Psoas muscle (tissue), 8 donors: ENCODE measurements around the gene PHF3. TPM values are rescaled to one million over a fixed set of nuclear protein-coding genes. Genes with fewer than 3 reads are reported as not detected.

ENCODE experiments used
- ATAC-seq, 4 donors: fragments of 200-7000 bp; cut with Tn5 transposase; one replicate each; pipeline ENCODE4 v1.9.1; 2020; ENCODE audit warnings: moderate library complexity in 3 of 4, mild to moderate bottlenecking in 2 of 4
- DNase-seq, 2 donors: peaks; one replicate each; pipeline ENCODE4 v3.0.0-alpha.2; 2020
- H3K27ac ChIP-seq: fragments of 200-600 bp; one replicate; pipeline ENCODE4 v1.8.0; 2022
- H3K27me3 ChIP-seq, 3 donors: fragments of 200-600 bp in 1 of 3; one replicate each; pipeline versions ENCODE4 v1.6.1 to v1.8.0; 2013 to 2022; ENCODE audit warnings: low read length in 2 of 3, mild to moderate bottlenecking in 2 of 3, moderate library complexity in 1 of 3; ENCODE audit not compliant: insufficient read depth in 3 of 3
- H3K36me3 ChIP-seq, 2 donors: fragments of 200-600 bp in 1 of 2; one replicate each; pipeline versions ENCODE4 v1.6.1 to v1.8.0; 2013 to 2022; ENCODE audit warnings: low read depth in 1 of 2, mild to moderate bottlenecking in 1 of 2, moderate library complexity in 1 of 2; ENCODE audit not compliant: insufficient read depth in 1 of 2
- H3K4me1 ChIP-seq: fragments of 200-600 bp; one replicate; pipeline ENCODE4 v1.8.0; 2022
- H3K4me3 ChIP-seq: fragments of 200-600 bp; one replicate; pipeline ENCODE4 v1.8.0; 2022; ENCODE audit warnings: mild to moderate bottlenecking
- H3K9me3 ChIP-seq: fragments of 200-600 bp; one replicate; pipeline ENCODE4 v1.8.0; 2022
- whole genome bisulfite sequencing, 3 donors: extraction: QIAGEN DNeasy Blood & Tissue Kit; methylation state at CpG; one replicate each; pipeline versions ENCODE4 v1.1.6 to v1.1.7; 2013; 5-methylcytosine and 5-hydroxymethylcytosine counted together
- intact Hi-C, 2 donors: fragments of 100-400 bp; cut with DNase I; formaldehyde crosslinking; loops; one replicate each; pipeline versions ENCODE4 v1.11.0 to v1.14.2; 2022
- polyA plus RNA-seq, 3 donors: library from polyadenylated mRNA; stranded (reverse); fragments of 200-250 nt; gene quantifications; one replicate each; pipeline ENCODE4 v1.2.3, GENCODE V29; 2013
- total RNA-seq, 4 donors: library from RNA; stranded (reverse); fragmentation: NEBNext Ultra II Directional in 2 of 4; extraction: Animal tissue kit (Norgen Biotek cat#: 25700) in 2 of 4; gene quantifications; one replicate each; pipeline versions ENCODE4 v1.2.1 to v1.2.4, GENCODE V29; 2021 to 2023
- TF ChIP-seq, protein P1 (sequence below): fragments of 200-600 bp; IDR thresholded peaks from one replicate; pipeline ENCODE4 v1.8.0; 2022; ENCODE audit warnings: antibody characterized with exemption
- donor health status: healthy with polysubstance abuse.
- donor health status: DM: no; HTN: no; CAD: no; lungs with moderate emphysema.
- donor health status: Bipolar disorder and iron deficiency.
- donor health status: healthy.
- donor health status: DM: yes; HTN: yes; CAD: no.
- donor health status: DM: no; HTN: no; CAD: no.
- donor health status: DM: no; HTN: no; CAD: no.
- donor health status: DM: yes; HTN: yes; CAD: no.

PHF3 gene
- total and polyA plus RNA-seq, 7 donors: 4.9 to 38.6 (median 24.0) TPM

DNA sequence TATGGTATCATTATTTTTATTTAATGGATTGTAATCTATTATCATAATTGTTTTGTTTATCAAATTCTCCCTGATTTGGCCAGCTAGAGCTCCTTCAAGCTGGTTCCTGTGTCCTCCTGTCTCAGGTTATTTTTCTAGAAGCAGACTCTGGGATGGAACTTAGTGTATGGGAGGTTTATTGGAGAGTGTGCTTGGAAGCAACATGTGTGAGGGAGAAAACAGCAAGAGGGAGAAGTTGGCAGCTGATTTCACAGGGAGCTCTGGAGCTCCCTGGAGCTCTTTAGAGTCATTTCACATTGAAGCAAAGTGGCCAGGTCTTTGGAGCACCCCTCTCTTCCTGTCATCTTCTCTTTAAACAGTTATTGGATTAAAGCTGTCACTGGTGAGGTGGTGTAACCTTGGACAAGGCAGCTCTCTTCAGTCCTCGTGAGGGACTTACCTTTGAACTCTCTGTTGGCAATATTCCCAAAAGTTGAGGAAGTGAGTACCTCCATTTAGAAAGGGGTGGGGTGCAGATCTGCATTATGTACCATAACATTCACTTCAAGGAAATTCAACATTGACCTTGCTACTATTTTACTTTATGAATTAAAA is 103.6 kb downstream of the PHF3 start:
- H3K4me1 ChIP-seq: no peaks in the 10 kb centered on the region
- H3K27me3 ChIP-seq: no peaks in the 10 kb centered on the region
- no peak for ATAC-seq
- H3K36me3 ChIP-seq: no peaks in the 10 kb centered on the region
- no peak for DNase-seq
- intact Hi-C loops: no loop called here
- no peak overlapping the region for H3K4me3 ChIP-seq
- WGBS, 3 donors: 40 to 44% (median 40%) methylated on average over 1 of the region's 1 CpG
- H3K9me3 ChIP-seq: no peaks in the 10 kb centered on the region
- no peak overlapping the region for H3K27ac ChIP-seq
- TF ChIP-seq, protein P1, sequence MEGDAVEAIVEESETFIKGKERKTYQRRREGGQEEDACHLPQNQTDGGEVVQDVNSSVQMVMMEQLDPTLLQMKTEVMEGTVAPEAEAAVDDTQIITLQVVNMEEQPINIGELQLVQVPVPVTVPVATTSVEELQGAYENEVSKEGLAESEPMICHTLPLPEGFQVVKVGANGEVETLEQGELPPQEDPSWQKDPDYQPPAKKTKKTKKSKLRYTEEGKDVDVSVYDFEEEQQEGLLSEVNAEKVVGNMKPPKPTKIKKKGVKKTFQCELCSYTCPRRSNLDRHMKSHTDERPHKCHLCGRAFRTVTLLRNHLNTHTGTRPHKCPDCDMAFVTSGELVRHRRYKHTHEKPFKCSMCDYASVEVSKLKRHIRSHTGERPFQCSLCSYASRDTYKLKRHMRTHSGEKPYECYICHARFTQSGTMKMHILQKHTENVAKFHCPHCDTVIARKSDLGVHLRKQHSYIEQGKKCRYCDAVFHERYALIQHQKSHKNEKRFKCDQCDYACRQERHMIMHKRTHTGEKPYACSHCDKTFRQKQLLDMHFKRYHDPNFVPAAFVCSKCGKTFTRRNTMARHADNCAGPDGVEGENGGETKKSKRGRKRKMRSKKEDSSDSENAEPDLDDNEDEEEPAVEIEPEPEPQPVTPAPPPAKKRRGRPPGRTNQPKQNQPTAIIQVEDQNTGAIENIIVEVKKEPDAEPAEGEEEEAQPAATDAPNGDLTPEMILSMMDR: no peak

DNA sequence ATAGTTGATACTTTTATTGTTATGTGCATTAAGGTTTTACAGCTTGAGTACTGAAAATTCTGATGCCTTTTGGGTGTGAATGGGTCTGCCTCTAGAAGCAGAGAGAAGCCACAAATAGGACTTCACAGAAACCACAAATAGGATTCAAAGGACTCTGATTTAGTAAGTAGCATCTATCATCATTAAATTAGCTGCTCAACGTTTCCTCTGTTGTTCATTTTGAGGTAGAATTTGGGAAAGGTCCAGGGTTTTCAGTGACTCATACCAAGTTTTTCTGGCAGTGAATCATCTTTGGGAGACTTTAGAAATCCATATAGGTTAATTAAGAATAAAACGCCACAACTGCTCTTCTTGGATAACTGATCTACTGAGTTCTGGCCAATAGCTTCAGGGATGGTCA is 105.1 kb downstream of the PHF3 start:
- WGBS, 3 donors: 30 to 45% (median 31%) methylated on average over 2 of the region's 2 CpGs

DNA sequence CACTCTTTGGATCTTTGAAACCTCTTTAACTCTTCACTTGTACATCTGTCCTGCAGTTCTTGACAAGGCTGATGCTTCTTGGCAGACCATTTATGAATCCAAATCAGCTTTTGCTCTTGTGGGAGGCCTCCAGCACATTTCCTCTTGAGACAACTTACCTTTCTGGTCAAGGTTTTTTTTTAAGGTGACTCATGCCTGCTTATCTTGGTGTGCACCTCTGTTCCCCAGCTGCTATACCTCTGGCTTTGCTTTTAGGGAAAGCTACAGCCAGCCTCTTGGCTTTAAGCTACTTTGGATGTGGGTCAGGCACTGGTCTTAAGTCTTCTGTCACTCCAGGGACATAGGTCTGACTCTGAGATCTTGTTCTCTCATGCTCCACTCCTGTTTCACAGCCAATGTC is 106.5 kb downstream of the PHF3 start:
- Histone ChIP-seq H3K4me3 (no peak overlapping the region), H3K27me3 (no peaks in the 10 kb centered on the region), H3K27ac (no peak overlapping the region), H3K4me1 (no peaks in the 10 kb centered on the region), H3K36me3 (no peaks in the 10 kb centered on the region), H3K9me3 (no peaks in the 10 kb centered on the region)
- intact Hi-C loops: no loop called here
- ATAC-seq (no peak), DNase-seq (no peak)
- TF ChIP-seq, protein P1: no peak

More for the DNA sequence above, 105.1 kb downstream of the PHF3 start:
- no peaks in the 10 kb centered on the region for H3K9me3 ChIP-seq
- ATAC-seq: no peak
- H3K4me1 ChIP-seq: no peaks in the 10 kb centered on the region
- DNase-seq: no peak
- H3K36me3 ChIP-seq: no peaks in the 10 kb centered on the region
- TF ChIP-seq, protein P1: no peak
- H3K27ac ChIP-seq: no peak overlapping the region
- no peaks in the 10 kb centered on the region for H3K27me3 ChIP-seq
- no peak overlapping the region for H3K4me3 ChIP-seq
- intact Hi-C loops: no loop called here

DNA sequence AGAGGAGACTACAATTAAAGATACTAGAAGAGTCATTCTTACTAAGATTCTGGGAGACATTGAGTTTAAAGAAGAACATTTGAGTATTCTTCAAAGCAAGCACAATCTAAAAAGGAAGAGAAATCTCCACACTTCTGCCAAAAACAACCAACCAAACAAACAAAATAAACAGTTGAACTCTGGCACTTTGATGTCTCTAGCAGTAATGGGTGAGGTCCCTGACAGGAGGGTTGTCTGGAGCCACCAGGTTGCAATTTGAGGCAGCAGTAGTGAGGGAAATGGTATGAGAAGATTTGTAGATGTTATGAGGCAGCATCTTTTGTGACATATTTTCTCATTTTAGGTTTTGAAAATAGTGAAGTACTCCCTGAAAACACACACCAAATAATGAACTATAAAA is 108.1 kb downstream of the PHF3 start:
- no peak overlapping the region for H3K4me3 ChIP-seq
- H3K27ac ChIP-seq: no peak overlapping the region
- H3K36me3 ChIP-seq: no peaks in the 10 kb centered on the region
- TF ChIP-seq, protein P1: no peak
- no peaks in the 10 kb centered on the region for H3K9me3 ChIP-seq
- ATAC-seq (no peak), DNase-seq (no peak)
- H3K4me1 ChIP-seq: no peaks in the 10 kb centered on the region
- no peaks in the 10 kb centered on the region for H3K27me3 ChIP-seq
- intact Hi-C loops: no loop called here

DNA sequence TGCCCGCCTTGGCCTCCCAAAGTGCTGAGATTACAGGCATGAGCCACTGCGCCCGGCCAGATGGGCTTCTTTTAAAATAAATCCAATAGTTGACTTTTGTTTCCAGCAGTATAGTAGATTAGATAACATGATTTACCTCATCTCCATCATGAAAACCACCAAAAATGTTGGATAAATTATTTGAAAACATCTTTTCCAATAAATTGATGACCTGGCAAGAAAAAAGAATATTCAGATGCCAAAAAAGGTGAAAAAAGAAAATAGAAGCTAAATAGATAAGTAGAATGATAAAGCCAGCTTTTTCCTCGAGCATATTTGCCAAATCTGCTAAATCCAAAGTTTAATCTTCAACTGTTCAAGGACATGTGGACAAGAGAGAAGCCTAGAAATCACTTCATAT is 109.2 kb downstream of the PHF3 start:
- no peaks in the 10 kb centered on the region for H3K9me3 ChIP-seq
- H3K4me1 ChIP-seq: no peaks in the 10 kb centered on the region
- TF ChIP-seq, protein P1: no peak
- WGBS, 3 donors: 82 to 85% (median 84%) methylated on average over 4 of the region's 4 CpGs
- no peaks in the 10 kb centered on the region for H3K36me3 ChIP-seq
- H3K4me3 ChIP-seq: no peak overlapping the region
- intact Hi-C loops: no loop called here
- ATAC-seq (no peak), DNase-seq (no peak)
- H3K27ac ChIP-seq: no peak overlapping the region
- no peaks in the 10 kb centered on the region for H3K27me3 ChIP-seq
